Activated B cell treated with CpG ODN at 0.5 μM for 24 hours (primary cell): Measurements from ENCODE around the gene ABCC5. TPM values are rescaled to one million over a fixed set of nuclear protein-coding genes. Genes with fewer than 3 reads are reported as not detected.

Experiments used
- ATAC-seq: fragments of 200-7000 bp; cut with Tn5 transposase; one replicate; pipeline ENCODE4 v1.10.0; 2021; ENCODE audit warnings: low read depth, mild to moderate bottlenecking, moderate library complexity
- CTCF ChIA-PET: fragments of 350-600 bp; sonication (Branson Sonifier 250); formaldehyde crosslinking; loops from one replicate; lab custom pipeline; 2021; ENCODE audit warnings: antibody characterized with exemption; lab: Charles Lee
- POLR2A ChIA-PET: fragments of 350-600 bp; sonication (Branson Sonifier 250); formaldehyde crosslinking; loops from one replicate; lab custom pipeline; 2021; ENCODE audit warnings: antibody characterized with exemption; lab: Charles Lee
- DNase-seq: peaks from one replicate; pipeline ENCODE4 v3.0.0; 2022
- H3K27ac Mint-ChIP-seq: one replicate; pipeline ENCODE4 v1.8.0; 2020; ENCODE audit warnings: mixed read lengths
- H3K27me3 Mint-ChIP-seq: one replicate; pipeline ENCODE4 v1.8.0; 2021; ENCODE audit warnings: mixed read lengths
- H3K36me3 Mint-ChIP-seq: one replicate; pipeline ENCODE4 v1.8.0; 2021; ENCODE audit warnings: low read depth, mixed read lengths
- H3K4me1 Mint-ChIP-seq: one replicate; pipeline ENCODE4 v1.8.0; 2021; ENCODE audit warnings: mixed read lengths
- H3K4me3 Mint-ChIP-seq: one replicate; pipeline ENCODE4 v1.8.0; 2020; ENCODE audit warnings: mild to moderate bottlenecking, mixed read lengths
- H3K9me3 Mint-ChIP-seq: one replicate; pipeline ENCODE4 v1.8.0; 2020; ENCODE audit warnings: mixed read lengths
- intact Hi-C: fragments of 100-400 bp; cut with micrococcal nuclease; formaldehyde crosslinking; loops from one replicate; pipeline ENCODE4 v1.15.1; 2024
- total RNA-seq: library from RNA; stranded (reverse); gene quantifications from 2 replicates; pipeline ENCODE4 v1.2.3, GENCODE V29; 2022
- TF ChIP-seq, protein P1 (sequence below): fragments of 200-600 bp; IDR thresholded peaks from one replicate; pipeline ENCODE4 v1.8.0; 2022; ENCODE audit warnings: antibody characterized with exemption, mild to moderate bottlenecking

The ABCC5 gene
- total RNA-seq, 1 donor from 2014 or later = 10.6 TPM

DNA sequence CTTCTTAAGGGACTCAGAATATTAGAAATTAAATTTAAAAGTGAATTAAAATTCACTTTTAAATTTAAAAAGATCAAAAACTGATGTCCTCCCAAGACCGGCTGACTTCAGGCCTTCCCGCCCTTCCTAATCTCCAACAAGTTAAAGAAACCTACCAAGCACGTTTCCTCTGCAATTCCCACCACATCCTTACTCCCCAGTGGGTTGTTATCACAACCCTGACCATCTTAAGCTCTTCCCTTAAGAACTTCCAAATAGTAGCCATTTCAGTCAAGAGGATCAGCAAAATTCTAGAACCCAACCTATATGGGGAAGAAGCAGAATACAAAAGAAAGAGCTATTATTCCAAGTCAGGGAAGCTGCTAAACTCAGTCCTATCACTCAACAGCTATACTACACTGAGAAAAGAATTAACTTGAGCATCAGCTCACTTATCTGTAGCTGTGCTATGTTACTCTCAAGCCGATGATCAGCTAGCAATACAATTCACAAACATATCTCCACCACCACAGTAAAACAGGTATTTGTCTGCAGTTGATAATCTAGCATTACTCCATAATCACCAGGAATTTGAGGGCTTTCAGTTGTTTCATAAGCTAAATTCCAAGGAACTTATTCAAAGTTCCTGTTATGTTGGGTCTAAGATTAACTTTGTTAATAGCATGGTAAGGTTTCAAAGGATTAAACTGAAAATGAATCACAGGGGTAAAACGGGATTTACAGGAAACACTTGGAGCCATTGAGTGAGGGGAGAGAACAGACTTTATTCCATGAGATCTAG lies 14.3 kb downstream of the ABCC5 start:
- ATAC-seq (no peak), DNase-seq (no peak)
- H3K4me3 Mint-ChIP-seq = no peak overlapping the region
- H3K27ac Mint-ChIP-seq = no peak overlapping the region
- H3K36me3 Mint-ChIP-seq = peaks cover 1% of the 10 kb centered on the region
- no peaks in the 10 kb centered on the region for H3K9me3 Mint-ChIP-seq
- no peaks in the 10 kb centered on the region for H3K27me3 Mint-ChIP-seq
- ChIA-PET CTCF (no interaction called here), POLR2A (no interaction called here)
- peaks cover 27% of the 10 kb centered on the region for H3K4me1 Mint-ChIP-seq
- intact Hi-C loops = no loop called here
- TF ChIP-seq, protein P1, sequence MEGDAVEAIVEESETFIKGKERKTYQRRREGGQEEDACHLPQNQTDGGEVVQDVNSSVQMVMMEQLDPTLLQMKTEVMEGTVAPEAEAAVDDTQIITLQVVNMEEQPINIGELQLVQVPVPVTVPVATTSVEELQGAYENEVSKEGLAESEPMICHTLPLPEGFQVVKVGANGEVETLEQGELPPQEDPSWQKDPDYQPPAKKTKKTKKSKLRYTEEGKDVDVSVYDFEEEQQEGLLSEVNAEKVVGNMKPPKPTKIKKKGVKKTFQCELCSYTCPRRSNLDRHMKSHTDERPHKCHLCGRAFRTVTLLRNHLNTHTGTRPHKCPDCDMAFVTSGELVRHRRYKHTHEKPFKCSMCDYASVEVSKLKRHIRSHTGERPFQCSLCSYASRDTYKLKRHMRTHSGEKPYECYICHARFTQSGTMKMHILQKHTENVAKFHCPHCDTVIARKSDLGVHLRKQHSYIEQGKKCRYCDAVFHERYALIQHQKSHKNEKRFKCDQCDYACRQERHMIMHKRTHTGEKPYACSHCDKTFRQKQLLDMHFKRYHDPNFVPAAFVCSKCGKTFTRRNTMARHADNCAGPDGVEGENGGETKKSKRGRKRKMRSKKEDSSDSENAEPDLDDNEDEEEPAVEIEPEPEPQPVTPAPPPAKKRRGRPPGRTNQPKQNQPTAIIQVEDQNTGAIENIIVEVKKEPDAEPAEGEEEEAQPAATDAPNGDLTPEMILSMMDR = no peak

DNA sequence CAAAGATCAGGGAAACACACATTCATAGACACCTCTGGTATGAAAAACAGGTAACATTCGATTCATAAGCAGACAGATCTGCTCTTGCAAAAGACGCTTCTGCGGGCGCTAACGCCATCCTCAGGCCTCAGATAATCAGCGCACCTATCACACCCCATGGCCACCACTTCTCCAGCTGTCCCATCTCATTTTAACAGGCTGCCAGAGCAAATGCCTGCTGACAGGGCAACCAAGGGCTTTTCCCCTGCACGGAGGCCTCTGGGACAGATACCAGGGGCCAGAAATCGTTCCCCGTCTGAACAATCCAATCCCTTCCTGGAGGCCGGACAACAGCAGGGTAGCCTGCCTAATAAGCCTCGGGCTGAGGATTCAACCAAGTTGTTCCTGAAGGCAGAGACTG lies 15.2 kb downstream of the ABCC5 start:
- ChIA-PET POLR2A (no interaction called here), CTCF (no interaction called here)
- no peak overlapping the region for H3K27ac Mint-ChIP-seq

DNA sequence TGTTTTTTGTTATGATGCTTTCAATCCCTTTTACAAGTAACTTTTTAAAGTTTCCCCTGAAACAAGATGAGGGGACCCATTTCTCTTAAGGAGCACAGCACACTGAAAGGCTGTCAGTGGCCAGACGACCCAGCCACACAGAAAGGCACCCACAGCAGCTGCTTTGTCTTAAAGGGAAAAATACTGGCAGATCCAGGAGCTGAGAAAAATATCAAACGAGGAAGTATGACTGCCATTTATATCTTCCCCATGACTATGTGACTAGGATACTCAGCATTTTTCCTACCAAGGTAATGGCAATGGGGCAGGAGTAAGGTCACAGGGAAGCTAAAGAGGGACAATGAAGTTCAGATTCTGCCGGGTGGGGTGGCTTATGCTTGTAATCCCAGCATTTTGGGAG lies 15.9 kb downstream of the ABCC5 start:
- no peaks in the 10 kb centered on the region for H3K27me3 Mint-ChIP-seq
- H3K36me3 Mint-ChIP-seq = peaks cover 1% of the 10 kb centered on the region
- ATAC-seq (no peak), DNase-seq (no peak)
- no peaks in the 10 kb centered on the region for H3K9me3 Mint-ChIP-seq
- ChIA-PET CTCF (no interaction called here), POLR2A (no interaction called here)
- no peak overlapping the region for H3K27ac Mint-ChIP-seq
- TF ChIP-seq, protein P1 = no peak
- intact Hi-C loops = no loop called here
- no peak overlapping the region for H3K4me3 Mint-ChIP-seq
- H3K4me1 Mint-ChIP-seq = peaks cover 11% of the 10 kb centered on the region

More for the DNA sequence above, 15.2 kb downstream of the ABCC5 start:
- Mint-ChIP-seq H3K36me3 (peaks cover 1% of the 10 kb centered on the region), H3K27me3 (no peaks in the 10 kb centered on the region), H3K4me1 (peaks cover 18% of the 10 kb centered on the region), H3K9me3 (no peaks in the 10 kb centered on the region), H3K4me3 (no peak overlapping the region)
- ATAC-seq = no peak
- no peak for DNase-seq
- intact Hi-C loops = no loop called here
- TF ChIP-seq, protein P1 = no peak

DNA sequence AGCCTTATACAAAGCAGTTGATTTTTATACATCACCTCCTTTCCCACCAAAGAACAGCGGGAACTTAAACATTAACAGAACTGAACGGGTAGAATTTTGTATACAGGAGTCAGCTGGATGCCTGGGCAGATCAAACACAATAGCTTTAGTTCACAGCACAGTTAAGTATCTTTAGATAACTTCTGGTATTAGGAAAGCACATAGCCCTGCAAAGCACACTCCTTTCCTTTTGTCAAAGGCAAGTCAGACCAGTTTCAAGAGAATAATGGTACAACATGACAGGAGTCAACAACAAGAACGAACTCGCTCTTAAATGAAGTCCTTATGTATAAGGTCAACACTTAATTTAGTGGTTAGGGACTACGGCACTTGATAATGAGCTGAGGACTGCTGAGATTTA lies 26.3 kb downstream of the ABCC5 start:
- Mint-ChIP-seq H3K9me3 (no peaks in the 10 kb centered on the region), H3K27me3 (no peaks in the 10 kb centered on the region), H3K36me3 (peaks cover 24% of the 10 kb centered on the region), H3K27ac (no peak overlapping the region), H3K4me3 (no peak overlapping the region), H3K4me1 (no peaks in the 10 kb centered on the region)
- ATAC-seq = no peak
- TF ChIP-seq, protein P1 = no peak
- intact Hi-C loops = no loop called here
- CTCF ChIA-PET = no interaction called here
- POLR2A ChIA-PET = interaction anchor here (0.5 kb wide), 1 partner anchor 371 kb away, joined by 4 read pairs; no protein-coding TSS in a partner anchor
- no peak for DNase-seq

DNA sequence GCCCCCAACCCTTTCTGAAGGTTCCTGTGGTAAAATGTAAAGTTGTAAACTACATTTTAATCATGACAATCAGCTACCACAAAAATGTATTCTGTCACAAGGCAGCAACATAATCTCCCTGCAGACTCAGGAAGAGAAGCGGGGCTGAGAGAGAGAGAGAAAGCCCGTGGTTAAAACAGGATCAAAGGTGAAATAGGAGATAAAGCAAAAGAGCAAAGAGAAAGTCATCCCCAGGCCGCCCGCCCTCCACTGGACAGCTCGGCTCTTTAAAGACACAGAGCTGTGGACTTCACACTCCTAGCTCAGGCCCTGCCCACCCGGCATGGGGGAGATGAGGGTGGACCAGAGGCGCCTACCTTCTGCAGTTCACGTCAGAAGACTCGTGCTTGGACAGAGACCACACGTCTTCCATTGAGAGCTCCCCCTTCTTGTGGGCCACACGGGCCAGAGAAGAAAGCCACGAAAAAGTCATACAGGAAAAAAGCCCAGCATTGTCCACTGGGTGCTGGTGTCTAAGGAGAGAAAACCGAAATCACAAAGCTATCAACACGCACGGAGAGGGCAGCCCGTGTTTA lies 29.4 kb downstream of the ABCC5 start:
- no peaks in the 10 kb centered on the region for H3K9me3 Mint-ChIP-seq
- DNase-seq (no peak), ATAC-seq (no peak)
- peaks cover 49% of the 10 kb centered on the region for H3K36me3 Mint-ChIP-seq
- no peak overlapping the region for H3K27ac Mint-ChIP-seq
- TF ChIP-seq, protein P1 = no peak
- intact Hi-C loops = no loop called here
- CTCF ChIA-PET = no interaction called here
- H3K4me1 Mint-ChIP-seq = no peaks in the 10 kb centered on the region
- no peak overlapping the region for H3K4me3 Mint-ChIP-seq
- POLR2A ChIA-PET = no interaction called here
- H3K27me3 Mint-ChIP-seq = no peaks in the 10 kb centered on the region
